ENCODE results near the gene PIGH.
"Not testable (repeated sequence)": the region's sequence is repeated elsewhere in the genome, so short reads cannot be mapped to it uniquely, and the experiment has no call there.

The PIGH gene

GRCh38 chr14:67627519-67627918, 27.5 kb upstream of the PIGH start:
- ChIA-PET CTCF (interaction anchor here (0.6 to 1.0 kb wide), 2 partner anchors 77 to 118 kb away, joined by 3 read pairs; no protein-coding TSS in a partner anchor), POLR2A (ENCODE audit: low non-redundant PET) (no interaction called here)
- TF ChIP-seq CTCF (conservative IDR thresholded peaks at IDR 0.05; ENCODE audit: low read depth) = no peak
- no peak for DNase-seq (ENCODE audit: low spot score)
- no peak overlapping the region for H3K27ac ChIP-seq

DNA sequence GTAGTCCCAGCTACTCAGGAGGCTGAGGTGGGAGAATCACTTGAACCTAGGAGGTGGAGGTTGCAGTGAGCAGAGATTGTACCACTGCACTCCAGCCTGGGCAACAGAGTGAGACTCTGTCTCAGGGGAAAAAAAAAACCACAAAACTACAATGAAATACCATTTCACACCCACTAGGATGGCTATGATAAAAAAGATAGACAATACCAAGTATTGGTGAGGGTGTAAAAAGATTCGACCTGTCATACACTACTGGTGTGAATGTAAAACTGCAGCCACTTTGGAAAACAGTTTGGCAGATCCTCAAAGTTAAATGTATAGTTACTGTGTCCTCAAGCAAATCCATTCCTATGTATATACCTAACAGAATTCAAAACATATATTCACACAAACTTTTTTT, 26.1 kb upstream of the PIGH start:
- CTCF ChIA-PET; POLR2A ChIA-PET (ENCODE audit: low non-redundant PET); DNase-seq (ENCODE audit: low spot score); H3K27ac ChIP-seq: not testable (repeated sequence)

- ChIA-PET CTCF (interaction anchor here (0.6 kb wide), 2 partner anchors 32 to 46 kb away, joined by 3 to 9 read pairs; no protein-coding TSS in a partner anchor), POLR2A (ENCODE audit: low non-redundant PET) (no interaction called here)
- DNase-seq (ENCODE audit: low spot score) = peak; percentile 66
- H3K27ac ChIP-seq = peak overlapping the region; percentile 69
- no peak for TF ChIP-seq CTCF (conservative IDR thresholded peaks at IDR 0.05; ENCODE audit: low read depth)
These were observed 23.0 kb upstream of the PIGH start for GRCh38 chr14:67623114-67623513.

DNA sequence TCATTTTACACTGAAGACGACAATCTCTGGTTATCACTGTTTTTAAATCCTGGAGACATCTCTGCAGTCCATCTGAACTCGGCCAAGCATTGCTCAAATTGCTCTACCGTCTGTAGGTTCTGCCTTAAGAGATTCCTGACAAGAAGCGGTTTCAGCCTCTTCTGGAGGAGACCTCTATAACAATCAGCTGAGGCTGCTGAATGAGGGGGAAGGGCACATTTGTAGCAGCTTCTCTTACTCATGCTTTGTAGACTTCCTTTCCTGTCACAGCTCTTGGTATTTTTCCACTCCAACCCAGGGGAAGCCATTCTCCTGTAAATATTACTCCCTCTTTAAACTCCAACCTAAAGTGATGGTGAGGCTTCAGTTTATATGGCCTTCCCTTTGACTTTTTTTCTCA, 22.6 kb upstream of the PIGH start:
- CTCF ChIA-PET = interaction anchor here (0.6 kb wide), 1 partner anchor 32 kb away, joined by 9 read pairs; no protein-coding TSS in a partner anchor
- TF ChIP-seq CTCF (conservative IDR thresholded peaks at IDR 0.05; ENCODE audit: low read depth) = no peak
- POLR2A ChIA-PET (ENCODE audit: low non-redundant PET) = no interaction called here
- no peak overlapping the region for H3K27ac ChIP-seq
- DNase-seq (ENCODE audit: low spot score) = peak; percentile 36

DNA sequence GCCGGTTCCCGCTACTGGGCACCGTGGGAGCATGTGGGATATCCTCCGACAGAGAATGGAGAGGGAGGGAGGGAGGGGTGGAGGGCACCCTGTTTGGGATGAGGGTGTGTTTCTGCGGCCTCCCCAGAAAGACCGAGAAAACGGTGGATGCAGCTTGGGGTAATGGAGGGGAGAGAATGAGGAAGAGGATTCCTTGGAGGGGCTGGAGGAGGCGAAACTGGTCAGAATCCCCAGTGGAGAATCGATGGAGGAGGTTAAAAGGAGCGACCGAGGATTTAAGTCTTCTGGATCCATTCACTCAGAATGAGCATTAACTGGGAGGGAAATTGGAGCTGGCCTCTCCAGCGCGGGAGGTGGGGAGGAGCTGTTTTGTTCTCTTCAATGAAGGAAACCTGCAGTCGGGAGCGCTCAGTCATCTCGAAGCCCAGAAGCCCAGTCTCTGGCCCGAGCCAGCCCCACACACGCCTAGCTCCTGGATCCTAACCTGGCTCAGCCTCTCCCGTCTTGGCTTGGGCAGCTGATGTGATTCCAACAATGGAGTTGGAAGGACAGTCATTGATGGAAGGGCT, 20.2 kb upstream of the PIGH start:
- CTCF ChIA-PET = interaction anchor here (1.2 to 3.1 kb wide), 2 partner anchors 48 to 84 kb away, joined by 6 to 28 read pairs; no protein-coding TSS in a partner anchor

GRCh38 chr14:67619446-67620216, 19.6 kb upstream of the PIGH start, which contains the start of gene ARG2:
Gene ARG2 (plus strand): TSS chr14:67619920. CDS start chr14:67619978, 58 bp downstream.
- CTCF ChIA-PET = interaction anchor here (0.8 to 3.1 kb wide), 10 partner anchors 10 to 85 kb away, joined by 3 to 44 read pairs (median 6); no protein-coding TSS in a partner anchor
- DNase-seq (ENCODE audit: low spot score) = peak; percentile 95
- 0 out of 2 replicates have a peak, but pooled peaks have one; percentile 19 for TF ChIP-seq CTCF (conservative IDR thresholded peaks at IDR 0.05; ENCODE audit: low read depth)
- H3K27ac ChIP-seq = peak within 1 kb of the TSS; percentile 61
- POLR2A ChIA-PET (ENCODE audit: low non-redundant PET) = interaction anchor here (1.0 kb wide), 2 partner anchors 19 to 80 kb away, joined by 3 read pairs; partner anchors contain the start of gene PIGH

More for the DNA sequence above, 20.2 kb upstream of the PIGH start:
- peak overlapping the region; percentile 61 for H3K27ac ChIP-seq
- peak; percentile 28 for DNase-seq (ENCODE audit: low spot score)
- no peak for TF ChIP-seq CTCF (conservative IDR thresholded peaks at IDR 0.05; ENCODE audit: low read depth)
- POLR2A ChIA-PET (ENCODE audit: low non-redundant PET) = interaction anchor here (1.0 kb wide), 2 partner anchors 20 to 80 kb away, joined by 3 read pairs; partner anchors contain the start of gene PIGH

All from RWPE1 (cell line).